Testis (tissue), 3 donors: ENCODE results near the gene PRXL2C. TPM values are rescaled to one million over a fixed set of nuclear protein-coding genes. Genes with fewer than 3 reads are reported as not detected.

ENCODE experiments used
- DNase-seq: peaks from one replicate; pipeline ENCODE4 v3.0.0-alpha.2; 2019
- H3K27ac ChIP-seq, 2 donors: fragments of 200-600 bp; sonication (generic); one replicate each; pipeline ENCODE4 v1.5.1; 2019
- H3K27me3 ChIP-seq: fragments of 200-600 bp; sonication (generic); one replicate; pipeline ENCODE4 v1.5.1; 2019
- H3K36me3 ChIP-seq: fragments of 200-600 bp; sonication (generic); one replicate; pipeline ENCODE4 v1.5.1; 2017; ENCODE audit warnings: low read depth; ENCODE audit errors: missing control alignments
- H3K4me1 ChIP-seq: fragments of 200-600 bp; sonication (generic); one replicate; pipeline ENCODE4 v1.5.1; 2019
- H3K4me3 ChIP-seq, 2 donors: fragments of 200-600 bp; sonication (generic); one replicate each; pipeline ENCODE4 v1.5.1; 2017 to 2019
- H3K9me3 ChIP-seq: fragments of 200-600 bp; sonication (generic); one replicate; pipeline ENCODE4 v1.5.1; 2017
- CTCF ChIP-seq, 3 experiments: fragments of 450-650 bp in 2 of 3; fragments of 200-600 bp in 1 of 3; sonication (generic) in 1 of 3; IDR thresholded peaks; one replicate each; pipeline ENCODE4 v1.5.1; 2016 to 2019; ENCODE audit warnings: antibody characterized with exemption in 3 of 3, mild to moderate bottlenecking in 2 of 3, moderate library complexity in 1 of 3
- POLR2A ChIP-seq: fragments of 450-650 bp; IDR thresholded peaks from one replicate; pipeline ENCODE4 v1.6.1; 2017; ENCODE audit warnings: antibody characterized with exemption, mild to moderate bottlenecking, moderate library complexity
- WGBS, 2 donors: methylation state at CpG; one replicate each; pipeline ENCODE4 v1.1.5; 2018; 5-methylcytosine and 5-hydroxymethylcytosine counted together
- intact Hi-C: fragments of 100-400 bp; cut with DNase I; formaldehyde crosslinking; loops from one replicate; pipeline ENCODE4 v1.15.1; 2023; ENCODE audit warnings: low total_unique reads
- polyA plus RNA-seq: library from polyadenylated mRNA; stranded (reverse); fragments of 350-450 nt; fragmentation: Illumina TruSeq; extraction: RNeasy Lipid Tissue Mini Kit (QIAGEN cat#74804); gene quantifications from one replicate; pipeline ENCODE4 v1.2.3, GENCODE V29; 2014; ENCODE audit warnings: low read depth, low replicate concordance; ENCODE audit not compliant: insufficient read depth
- total RNA-seq, 2 donors: library from RNA; depleted of rRNA; stranded (reverse); fragments of >200 nt; gene quantifications; one replicate each; pipeline ENCODE4 v1.2.3, GENCODE V29; 2016

PRXL2C gene
- total and polyA plus RNA-seq, 3 donors from 2014 or later: 12.8 to 17.5 (median 15.8) TPM

DNA sequence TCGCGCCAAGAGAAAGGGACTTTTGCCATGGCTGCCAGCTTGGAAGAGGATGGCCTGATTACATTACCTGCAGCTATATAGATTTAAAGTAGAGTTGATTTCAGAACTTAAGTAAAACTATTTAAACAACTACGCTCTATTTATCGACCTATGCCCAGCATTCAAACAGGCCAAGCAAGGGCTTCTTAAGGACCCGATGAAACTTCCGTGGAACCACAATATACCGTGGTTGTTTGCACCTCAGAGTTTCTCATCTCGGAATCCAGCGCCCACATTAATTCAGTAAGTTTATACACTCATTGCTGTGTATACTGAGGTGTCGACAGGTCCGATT lies 35.0 kb downstream of the PRXL2C start:
- no peaks in the 10 kb centered on the region for H3K9me3 ChIP-seq
- H3K27ac ChIP-seq: peak overlapping the region; percentile 31 to 82
- TF ChIP-seq POLR2A (no peak), CTCF (IDR thresholded peaks at IDR 0.05) (no peak)
- H3K4me3 ChIP-seq: peak overlapping the region; percentile 63 to 83
- no peaks in the 10 kb centered on the region for H3K4me1 ChIP-seq
- 45 to 57% methylated on average over 11 of the region's 11 CpGs for WGBS, 2 donors
- intact Hi-C loops: no loop called here
- no peak for DNase-seq
- no peaks in the 10 kb centered on the region for H3K27me3 ChIP-seq
- no peaks in the 10 kb centered on the region for H3K36me3 ChIP-seq

DNA sequence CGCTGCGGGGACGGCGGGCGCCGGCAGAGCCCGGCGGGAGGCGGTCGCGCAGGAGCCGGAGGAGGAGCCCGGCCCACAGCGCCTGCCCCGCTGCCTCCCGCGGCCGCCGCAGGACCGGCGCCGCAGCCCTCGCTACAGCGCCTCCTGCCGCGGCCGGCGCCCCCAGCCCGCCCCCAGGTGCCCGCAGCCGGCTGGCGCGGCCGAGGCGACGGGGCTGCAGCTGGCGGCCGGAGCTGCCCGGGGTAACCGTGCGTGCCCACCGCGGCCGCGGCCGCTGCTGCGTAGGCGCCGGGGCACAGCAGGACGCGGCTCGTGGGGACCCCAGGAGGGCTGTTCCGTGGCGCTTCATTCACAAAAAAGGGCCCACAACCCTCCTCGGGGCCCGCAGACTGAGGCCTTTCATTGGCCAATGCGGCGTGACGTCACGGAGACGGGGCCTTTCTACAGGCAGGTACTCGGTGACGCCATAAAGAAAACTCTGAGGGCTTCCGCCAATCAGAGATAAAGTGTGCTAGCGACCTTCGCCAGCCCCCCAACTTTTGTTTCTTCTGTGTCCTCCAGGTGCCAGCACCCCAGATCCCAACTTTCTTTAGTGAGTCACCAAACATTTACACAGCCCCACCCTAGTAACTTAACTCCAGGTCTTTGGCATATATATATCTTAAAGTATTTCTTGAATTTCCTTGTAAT lies 35.5 kb downstream of the PRXL2C start, which contains the start of gene CDC14B:
TSS of gene CDC14B (minus strand) at position 353 of the 690 bp plus-strand sequence. CDS start 465 bp downstream, outside the sequence.
- peak; percentile 99 for DNase-seq
- peak in 2 of 3 experiments; percentile 13 to 15 for TF ChIP-seq CTCF (IDR thresholded peaks at IDR 0.05)
- TF ChIP-seq POLR2A: no peak
- Histone ChIP-seq H3K4me3 (peak within 1 kb of the TSS; percentile 74 to 83), H3K36me3 (no peaks in the 10 kb centered on the region), H3K27me3 (no peaks in the 10 kb centered on the region), H3K4me1 (no peaks in the 10 kb centered on the region), H3K9me3 (no peaks in the 10 kb centered on the region), H3K27ac (peak within 1 kb of the TSS; percentile 84 to 86)
- intact Hi-C loops: no loop called here
- WGBS, 2 donors: 1 to 4% methylated on average over 12 to 24 of the region's 66 CpGs

- no peaks in the 10 kb centered on the region for H3K36me3 ChIP-seq
- TF ChIP-seq CTCF (IDR thresholded peaks at IDR 0.05) (no peak), POLR2A (no peak)
- no peaks in the 10 kb centered on the region for H3K9me3 ChIP-seq
- intact Hi-C loops: no loop called here
- WGBS, 2 donors: 1% methylated on average over 37 of the region's 54 CpGs; no CpG with 5 or more reads in 1 of the 2 donors
- no peaks in the 10 kb centered on the region for H3K27me3 ChIP-seq
- no peaks in the 10 kb centered on the region for H3K4me1 ChIP-seq
- peak overlapping the region; percentile 84 to 86 for H3K27ac ChIP-seq
- H3K4me3 ChIP-seq: peak overlapping the region; percentile 74 to 83
- DNase-seq: peak; percentile 24
Observed at GRCh38 chr9:96619124-96619465, 36.0 kb downstream of the PRXL2C start.

DNA sequence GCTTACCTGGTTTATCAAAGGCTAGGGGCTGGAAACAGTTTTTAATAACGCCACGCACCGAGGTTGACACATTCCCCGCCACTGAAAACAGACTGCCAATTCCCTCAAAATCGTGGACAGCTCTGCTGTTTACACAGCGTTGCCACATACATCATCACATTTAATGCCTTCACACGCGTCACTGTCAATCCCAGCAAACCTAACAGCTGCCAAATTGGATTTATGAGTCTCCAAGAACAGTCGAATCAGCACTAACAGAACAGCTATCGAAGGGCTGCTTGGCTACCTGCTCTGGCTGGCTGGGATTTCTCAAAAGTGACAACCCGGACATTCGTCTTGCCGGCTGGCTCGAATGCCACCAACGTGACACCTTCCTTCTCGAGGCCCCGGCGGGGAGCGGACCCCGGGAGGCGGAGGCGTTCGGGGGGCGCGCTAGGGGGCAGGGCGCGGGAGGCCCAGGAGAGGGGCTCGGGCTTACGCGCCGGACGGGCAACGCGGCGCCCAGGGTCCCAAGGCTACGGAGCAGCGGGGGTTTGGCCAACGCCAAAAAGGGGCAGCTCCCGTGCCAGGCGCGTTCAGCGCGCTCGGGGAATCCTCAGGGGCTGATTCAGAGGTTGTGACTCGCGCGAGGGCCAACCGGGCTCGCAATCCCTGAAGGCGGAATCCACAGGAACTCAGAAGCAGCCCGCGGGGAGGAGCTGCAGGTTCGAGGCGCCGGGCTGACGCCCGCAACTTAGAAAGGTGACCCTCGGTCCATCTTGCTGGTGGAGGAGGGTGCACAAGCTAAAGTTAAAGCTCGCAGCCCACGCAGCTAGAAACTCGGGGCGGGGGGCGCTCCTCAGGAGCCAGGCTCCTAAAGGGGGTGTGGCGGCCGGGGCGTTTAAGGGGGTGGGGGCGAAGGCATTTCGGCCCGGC lies 36.7 kb downstream of the PRXL2C start:
- peak overlapping the region; percentile 74 to 83 for H3K4me3 ChIP-seq
- no peaks in the 10 kb centered on the region for H3K4me1 ChIP-seq
- no peak for TF ChIP-seq CTCF (IDR thresholded peaks at IDR 0.05)
- TF ChIP-seq POLR2A: no peak
- H3K9me3 ChIP-seq: no peaks in the 10 kb centered on the region
- peak overlapping the region; percentile 84 to 86 for H3K27ac ChIP-seq
- no peaks in the 10 kb centered on the region for H3K36me3 ChIP-seq
- intact Hi-C loops: no loop called here
- WGBS, 2 donors: 7 to 41% methylated on average over 11 to 62 of the region's 69 CpGs
- DNase-seq: peak; percentile 39
- no peaks in the 10 kb centered on the region for H3K27me3 ChIP-seq
